ENCODE measurements around the gene RAB31.

DNA sequence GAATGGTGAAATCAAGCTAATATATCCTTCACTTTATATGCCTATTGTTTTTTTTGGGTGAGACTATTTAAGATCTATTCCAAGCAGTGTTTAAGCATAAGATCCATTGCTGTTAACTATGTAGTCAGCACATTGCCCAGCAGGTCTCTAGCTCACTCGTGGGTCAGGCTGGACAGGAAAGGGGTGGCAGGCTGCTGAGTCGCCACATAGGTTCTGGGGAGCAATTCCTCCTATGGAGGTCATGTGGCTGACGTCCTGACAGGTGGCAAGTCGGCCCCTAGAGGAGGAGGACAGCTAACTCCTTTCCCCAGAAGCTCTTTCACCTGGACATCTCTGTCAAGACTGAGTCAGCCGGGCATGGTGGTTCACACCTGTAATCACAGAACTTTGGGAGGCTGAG lies 13.9 kb upstream of the RAB31 start:
- TF ChIP-seq, protein P1, sequence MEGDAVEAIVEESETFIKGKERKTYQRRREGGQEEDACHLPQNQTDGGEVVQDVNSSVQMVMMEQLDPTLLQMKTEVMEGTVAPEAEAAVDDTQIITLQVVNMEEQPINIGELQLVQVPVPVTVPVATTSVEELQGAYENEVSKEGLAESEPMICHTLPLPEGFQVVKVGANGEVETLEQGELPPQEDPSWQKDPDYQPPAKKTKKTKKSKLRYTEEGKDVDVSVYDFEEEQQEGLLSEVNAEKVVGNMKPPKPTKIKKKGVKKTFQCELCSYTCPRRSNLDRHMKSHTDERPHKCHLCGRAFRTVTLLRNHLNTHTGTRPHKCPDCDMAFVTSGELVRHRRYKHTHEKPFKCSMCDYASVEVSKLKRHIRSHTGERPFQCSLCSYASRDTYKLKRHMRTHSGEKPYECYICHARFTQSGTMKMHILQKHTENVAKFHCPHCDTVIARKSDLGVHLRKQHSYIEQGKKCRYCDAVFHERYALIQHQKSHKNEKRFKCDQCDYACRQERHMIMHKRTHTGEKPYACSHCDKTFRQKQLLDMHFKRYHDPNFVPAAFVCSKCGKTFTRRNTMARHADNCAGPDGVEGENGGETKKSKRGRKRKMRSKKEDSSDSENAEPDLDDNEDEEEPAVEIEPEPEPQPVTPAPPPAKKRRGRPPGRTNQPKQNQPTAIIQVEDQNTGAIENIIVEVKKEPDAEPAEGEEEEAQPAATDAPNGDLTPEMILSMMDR (IDR thresholded peaks at IDR 0.05): no peak
- TF ChIP-seq POLR2AphosphoS5 (IDR thresholded peaks at IDR 0.05): no peak
